Endothelial cell of umbilical vein (primary cell): ENCODE data around the gene PLEKHA3. TPM values are rescaled to one million over a fixed set of nuclear protein-coding genes. Genes with fewer than 3 reads are reported as not detected.

Source experiments
- BruUV-seq: library from RNA; stranded (reverse); fragments of 400-500 nt; replicated peaks from 2 replicates; lab custom pipeline; 2021; lab: Mats Ljungman, UMichigan
- CTCF ChIA-PET: fragments of 300-600, 350-600 bp; sonication (Branson Sonifier 250); formaldehyde crosslinking; loops from one replicate; lab custom pipeline; 2021; ENCODE audit warnings: antibody characterized with exemption, inconsistent platforms; lab: Charles Lee
- POLR2A ChIA-PET: fragments of 300-600, 350-600 bp; sonication (Branson Sonifier 250); formaldehyde crosslinking; loops from one replicate; lab custom pipeline; 2021; ENCODE audit warnings: antibody characterized with exemption, inconsistent platforms; lab: Charles Lee
- DNase-seq: peaks from one replicate; pipeline ENCODE4 v3.0.0-alpha.2; 2011; ENCODE audit warnings: low read depth, low spot score
- FAIRE-seq: peaks from 2 replicates; lab custom pipeline; 2011; peaks lifted over from hg19 to GRCh38; lab: Jason Lieb, UNC
- H2AFZ ChIP-seq: 2 replicates; pipeline ENCODE4 v1.6.0; 2012; ENCODE audit warnings: low read depth, low read length, control low read depth, inconsistent platforms
- H3K27ac ChIP-seq: 2 replicates; pipeline ENCODE4 v1.5.1; 2011; ENCODE audit warnings: low read depth, mild to moderate bottlenecking, control low read depth, low read length, moderate library complexity; ENCODE audit not compliant: insufficient read depth
- H3K27me3 ChIP-seq, 2 experiments: 2 replicates each; pipeline versions ENCODE4 v1.6.0 to v1.6.1; 2011; ENCODE audit warnings: low read length in 2 of 2, mixed read lengths in 1 of 2; ENCODE audit not compliant: control insufficient read depth in 2 of 2, insufficient read depth in 2 of 2
- H3K36me3 ChIP-seq, 2 experiments: 2 replicates in 1 of 2; 3 replicates in 1 of 2; pipeline ENCODE4 v1.5.1; 2011; ENCODE audit warnings: low read length in 2 of 2, mild to moderate bottlenecking in 1 of 2, moderate library complexity in 1 of 2; ENCODE audit not compliant: control insufficient read depth in 2 of 2, insufficient read depth in 2 of 2; ENCODE audit errors: extremely low read depth in 1 of 2
- H3K4me1 ChIP-seq: 3 replicates; pipeline ENCODE4 v1.5.1; 2011; ENCODE audit warnings: mild to moderate bottlenecking, low read length; ENCODE audit not compliant: control insufficient read depth, insufficient read depth; ENCODE audit errors: extremely low read depth
- H3K4me2 ChIP-seq: 2 replicates; pipeline ENCODE4 v1.6.1; 2011; ENCODE audit warnings: low read length, control low read depth, mixed read lengths; ENCODE audit not compliant: insufficient read depth
- H3K4me3 ChIP-seq, 3 experiments: fragments of 200-600 bp in 1 of 3; sonication (generic), shearing (Covaris generic) in 1 of 3; replicated peaks in 1 of 3; 2 replicates each; pipeline ENCODE4 v1.5.1; 2011 to 2016; ENCODE audit warnings: control low read depth in 3 of 3, low read length in 3 of 3, mild to moderate bottlenecking in 2 of 3, inconsistent platforms in 1 of 3, low read depth in 1 of 3, moderate library complexity in 1 of 3; ENCODE audit not compliant: insufficient read depth in 1 of 3
- H3K79me2 ChIP-seq: 2 replicates; pipeline ENCODE4 v1.6.0; 2012; ENCODE audit warnings: low read length, inconsistent platforms; ENCODE audit not compliant: control insufficient read depth, insufficient read depth
- H3K9ac ChIP-seq: replicated peaks from 2 replicates; pipeline ENCODE3; 2011; ENCODE audit warnings: low read length, control low read depth; ENCODE audit not compliant: insufficient read depth; ENCODE audit errors: extremely low read depth
- H3K9me1 ChIP-seq: replicated peaks from 3 replicates; pipeline ENCODE4 v1.6.0; 2011; ENCODE audit warnings: mild to moderate bottlenecking, low read length; ENCODE audit not compliant: control insufficient read depth, insufficient read depth; ENCODE audit errors: extremely low read depth
- H3K9me3 ChIP-seq: replicated peaks from 2 replicates; pipeline ENCODE4 v1.5.1; 2012; ENCODE audit warnings: low read length, inconsistent platforms; ENCODE audit not compliant: control insufficient read depth, insufficient read depth
- H4K20me1 ChIP-seq: replicated peaks from 2 replicates; pipeline ENCODE3; 2011; ENCODE audit warnings: mild to moderate bottlenecking, low read length; ENCODE audit not compliant: control insufficient read depth, insufficient read depth; ENCODE audit errors: extremely low read depth
- EZH2 ChIP-seq: IDR thresholded peaks from 2 replicates; pipeline ENCODE4 v1.6.1; 2012; ENCODE audit warnings: borderline replicate concordance, low read depth, mild to moderate bottlenecking, moderate library complexity, low read length, inconsistent platforms; ENCODE audit not compliant: severe bottlenecking
- FOS ChIP-seq: IDR thresholded peaks from 2 replicates; pipeline ENCODE4 v1.6.1; 2011; ENCODE audit warnings: mild to moderate bottlenecking, low read length, moderate library complexity, borderline replicate concordance; ENCODE audit not compliant: insufficient read depth
- GATA2 ChIP-seq: IDR thresholded peaks from 2 replicates; pipeline ENCODE4 v1.7.0; 2011; ENCODE audit warnings: low read depth, mild to moderate bottlenecking, moderate library complexity, mixed read lengths, low read length; ENCODE audit not compliant: insufficient read length, insufficient read depth
- JUN ChIP-seq: IDR thresholded peaks from 2 replicates; pipeline ENCODE4 v1.6.1; 2011; ENCODE audit warnings: borderline replicate concordance, low read depth; ENCODE audit not compliant: insufficient read length, insufficient read depth
- MYC ChIP-seq: IDR thresholded peaks from one replicate; pipeline ENCODE4 v1.6.1; 2011; ENCODE audit warnings: mild to moderate bottlenecking, low read depth, low read length
- POLR2A ChIP-seq: IDR thresholded peaks from 2 replicates; pipeline ENCODE4 v1.6.1; 2012; ENCODE audit warnings: low read depth, mild to moderate bottlenecking, control low read depth, low read length
- POLR2AphosphoS5 ChIP-seq: IDR thresholded peaks from 2 replicates; pipeline ENCODE4 v1.6.1; 2012; ENCODE audit warnings: low read depth, mild to moderate bottlenecking, control low read depth, low read length, moderate library complexity; ENCODE audit not compliant: insufficient read depth
- dilution Hi-C: fragments of 300-500 bp; cut with MboI; formaldehyde crosslinking; loops from one replicate; pipeline ENCODE4 v1.15.0; 2019; ENCODE audit warnings: low sequenced_read_pairs; ENCODE audit not compliant: extremely low pct_ligation_motif_present
- intact Hi-C: fragments of 100-400 bp; cut with micrococcal nuclease; formaldehyde crosslinking; loops from one replicate; pipeline ENCODE4 v1.10.0; 2022
- polyA plus RNA-seq, 4 experiments: library from polyadenylated mRNA; depleted of rRNA in 3 of 4; stranded (reverse) in 3 of 4; unstranded in 1 of 4; fragments of >200 nt; gene quantifications; 2 replicates each; pipeline versions ENCODE4 v1.2.1 to v1.2.3, GENCODE V29; 2011 to 2012; ENCODE audit warnings: missing spikeins in 1 of 4
- total RNA-seq: library from RNA; stranded (reverse); gene quantifications from 2 replicates; pipeline ENCODE4 v1.2.3, GENCODE V29; 2021
- TF ChIP-seq, protein P1 (sequence below), 2 donors: IDR thresholded peaks; 1 replicate in 1 of 2; 2 replicates in 1 of 2; pipeline ENCODE4 v1.5.1; 2011; ENCODE audit warnings: low read length in 2 of 2, mild to moderate bottlenecking in 2 of 2, moderate library complexity in 2 of 2, control low read depth in 1 of 2, inconsistent platforms in 1 of 2, low read depth in 1 of 2; ENCODE audit not compliant: insufficient read depth in 1 of 2; ENCODE audit errors: extremely low read depth in 1 of 2
- TF ChIP-seq, protein P2 (sequence below): IDR thresholded peaks from 2 replicates; pipeline ENCODE4 v1.6.1; 2011; ENCODE audit not compliant: insufficient read depth, insufficient read length

The PLEKHA3 gene
- total and polyA plus RNA-seq, 2 donors (not counting 3 experiments of a cell fraction or from before 2014, with no cell fraction given), result 4.1 to 24.6 TPM

DNA sequence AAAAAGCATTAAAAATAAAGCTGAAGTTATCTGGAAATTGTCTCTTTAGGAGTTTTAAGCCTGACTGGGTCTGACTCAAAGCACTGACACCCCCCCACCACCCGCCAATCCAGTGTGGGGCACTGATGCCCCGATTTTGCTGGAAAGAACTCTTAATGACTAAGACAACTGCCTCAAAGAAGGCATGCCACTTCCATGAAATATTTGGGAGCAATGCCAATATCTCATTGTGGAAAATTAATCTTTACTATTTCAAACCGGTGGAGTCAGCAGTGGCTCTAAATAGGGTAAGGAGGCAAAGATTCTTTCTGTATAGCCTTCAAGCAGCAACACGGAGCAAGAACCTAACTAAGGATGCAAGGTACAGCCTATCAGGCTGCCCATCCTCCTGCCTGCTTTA, 6.3 kb upstream of the PLEKHA3 start:
- Histone ChIP-seq H2AFZ (no peak overlapping the region), H3K36me3 (no peaks in the 10 kb centered on the region), H3K9ac (no peak overlapping the region), H4K20me1 (no peaks in the 10 kb centered on the region), H3K4me3 (no peak overlapping the region), H3K79me2 (peaks cover 4% of the 10 kb centered on the region), H3K27ac (no peak overlapping the region), H3K27me3 (no peaks in the 10 kb centered on the region), H3K9me1 (no peaks in the 10 kb centered on the region), H3K4me2 (no peak overlapping the region), H3K4me1 (peaks cover 8% of the 10 kb centered on the region), H3K9me3 (no peaks in the 10 kb centered on the region)
- BruUV-seq, result no TSS peak
- ChIA-PET CTCF (interaction anchor here (1.6 kb wide), 1 partner anchor 361 kb away, joined by 3 read pairs; the partner anchor contains the start of gene RBM45), POLR2A (no interaction called here)
- intact Hi-C loops, result no loop called here
- FAIRE-seq (no peak), DNase-seq (no peak)
- no peak for TF ChIP-seq FOS
- no peak for TF ChIP-seq POLR2A
- TF ChIP-seq MYC, result no peak
- TF ChIP-seq, protein P1, sequence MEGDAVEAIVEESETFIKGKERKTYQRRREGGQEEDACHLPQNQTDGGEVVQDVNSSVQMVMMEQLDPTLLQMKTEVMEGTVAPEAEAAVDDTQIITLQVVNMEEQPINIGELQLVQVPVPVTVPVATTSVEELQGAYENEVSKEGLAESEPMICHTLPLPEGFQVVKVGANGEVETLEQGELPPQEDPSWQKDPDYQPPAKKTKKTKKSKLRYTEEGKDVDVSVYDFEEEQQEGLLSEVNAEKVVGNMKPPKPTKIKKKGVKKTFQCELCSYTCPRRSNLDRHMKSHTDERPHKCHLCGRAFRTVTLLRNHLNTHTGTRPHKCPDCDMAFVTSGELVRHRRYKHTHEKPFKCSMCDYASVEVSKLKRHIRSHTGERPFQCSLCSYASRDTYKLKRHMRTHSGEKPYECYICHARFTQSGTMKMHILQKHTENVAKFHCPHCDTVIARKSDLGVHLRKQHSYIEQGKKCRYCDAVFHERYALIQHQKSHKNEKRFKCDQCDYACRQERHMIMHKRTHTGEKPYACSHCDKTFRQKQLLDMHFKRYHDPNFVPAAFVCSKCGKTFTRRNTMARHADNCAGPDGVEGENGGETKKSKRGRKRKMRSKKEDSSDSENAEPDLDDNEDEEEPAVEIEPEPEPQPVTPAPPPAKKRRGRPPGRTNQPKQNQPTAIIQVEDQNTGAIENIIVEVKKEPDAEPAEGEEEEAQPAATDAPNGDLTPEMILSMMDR (IDR thresholded peaks at IDR 0.05; ENCODE audit: extremely low read depth in 1 of 2, insufficient read depth in 1 of 2, low read depth in 1 of 2, low read length in 2 of 2), result no peak
- TF ChIP-seq EZH2, result no peak
- dilution Hi-C loops, result no loop called here

DNA sequence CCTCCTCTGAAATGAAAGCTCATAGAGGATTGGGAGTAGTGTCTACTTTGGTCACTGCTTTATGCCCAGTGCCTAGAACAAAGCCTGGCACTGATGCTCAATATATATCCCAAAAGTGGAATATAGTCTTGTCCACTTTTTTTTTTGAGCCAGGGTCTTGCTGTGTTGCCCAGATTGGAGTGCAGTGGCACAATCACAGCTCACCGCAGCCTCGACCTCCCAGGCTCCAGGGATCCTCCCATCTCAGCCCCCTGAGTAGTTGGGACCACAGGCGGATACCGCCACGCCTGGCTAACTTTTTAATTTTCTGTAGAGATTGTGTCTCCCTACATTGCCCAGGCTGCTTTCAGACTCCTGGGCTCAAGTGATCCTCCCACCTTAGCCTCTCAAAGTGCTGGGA, 5.7 kb upstream of the PLEKHA3 start:
- no TSS peak for BruUV-seq
- Histone ChIP-seq H3K36me3 (no peaks in the 10 kb centered on the region), H2AFZ (no peak overlapping the region), H3K4me1 (peaks cover 10% of the 10 kb centered on the region), H3K4me2 (no peak overlapping the region), H3K79me2 (peaks cover 4% of the 10 kb centered on the region), H3K27me3 (no peaks in the 10 kb centered on the region), H3K9me1 (no peaks in the 10 kb centered on the region), H3K9me3 (no peaks in the 10 kb centered on the region), H3K9ac (no peak overlapping the region), H3K27ac (no peak overlapping the region), H4K20me1 (no peaks in the 10 kb centered on the region), H3K4me3 (no peak overlapping the region)
- ChIA-PET CTCF (interaction anchor here (1.6 kb wide), 1 partner anchor 362 kb away, joined by 3 read pairs; the partner anchor contains the start of gene RBM45), POLR2A (no interaction called here)
- DNase-seq (no peak), FAIRE-seq (no peak)
- intact Hi-C loops (no loop called here), dilution Hi-C loops (no loop called here)
- no peak for TF ChIP-seq POLR2A
- TF ChIP-seq, protein P2, sequence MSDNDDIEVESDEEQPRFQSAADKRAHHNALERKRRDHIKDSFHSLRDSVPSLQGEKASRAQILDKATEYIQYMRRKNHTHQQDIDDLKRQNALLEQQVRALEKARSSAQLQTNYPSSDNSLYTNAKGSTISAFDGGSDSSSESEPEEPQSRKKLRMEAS, result no peak
- no peak for TF ChIP-seq POLR2AphosphoS5
- TF ChIP-seq GATA2, result no peak
- TF ChIP-seq, protein P1 (IDR thresholded peaks at IDR 0.05; ENCODE audit: extremely low read depth in 1 of 2, insufficient read depth in 1 of 2, low read depth in 1 of 2, low read length in 2 of 2), result no peak
- TF ChIP-seq JUN, result no peak
- TF ChIP-seq FOS, result no peak
- TF ChIP-seq MYC, result no peak
- no peak for TF ChIP-seq EZH2
